HepG2 (cell line): Measurements from ENCODE around the gene BCL6B. TPM values are rescaled to one million over a fixed set of nuclear protein-coding genes. Genes with fewer than 3 reads are reported as not detected.

ENCODE experiments used
- ATAC-seq: fragments of 200-7000 bp; cut with Tn5 transposase; 3 replicates; pipeline ENCODE4 v1.9.1; 2020; ENCODE audit warnings: mild to moderate bottlenecking, moderate library complexity
- BruUV-seq: library from RNA; stranded (reverse); fragments of 400-500 nt; replicated peaks from 2 replicates; lab custom pipeline; 2021; lab: Mats Ljungman, UMichigan
- CTCF ChIA-PET: fragments of 300-600 bp; formaldehyde crosslinking; extraction: SDS; loops from one replicate; lab custom pipeline; 2021; ENCODE audit warnings: low total read pairs, inconsistent platforms, low intra/inter-chr PET ratio; lab: Yijun Ruan, JAX
- POLR2A ChIA-PET: fragments of 350-600 bp; sonication (Branson Sonifier 250); formaldehyde crosslinking; loops from one replicate; lab custom pipeline; 2020; ENCODE audit warnings: antibody characterized with exemption, inconsistent platforms; lab: Yijun Ruan, JAX
- DNase-seq: peaks from one replicate; pipeline ENCODE4 v3.0.0-alpha.2; 2015; ENCODE audit warnings: low spot score
- FAIRE-seq: peaks from 3 replicates; lab custom pipeline; 2011; peaks lifted over from hg19 to GRCh38; lab: Jason Lieb, UNC
- H2AFZ ChIP-seq: one replicate; pipeline ENCODE4 v1.6.1; 2011; ENCODE audit warnings: low read length, inconsistent platforms
- H3K27ac ChIP-seq: fragments of 300-600 bp; 3 replicates; pipeline ENCODE4 v1.8.0; 2011; ENCODE audit warnings: mixed run types, mild to moderate bottlenecking, mixed read lengths, low read length, inconsistent platforms; ENCODE audit not compliant: insufficient read depth; ENCODE audit errors: extremely low read length
- H3K27me3 ChIP-seq, 2 experiments: fragments of 200-600 bp in 1 of 2; 2 replicates in 1 of 2; 3 replicates in 1 of 2; pipeline versions ENCODE4 v1.6.0 to v1.8.0; 2011; ENCODE audit warnings: low read length in 2 of 2, mild to moderate bottlenecking in 2 of 2, moderate library complexity in 2 of 2, inconsistent platforms in 1 of 2; ENCODE audit not compliant: insufficient read depth in 2 of 2, control insufficient read depth in 1 of 2
- H3K36me3 ChIP-seq, 2 experiments: fragments of 200-600 bp in 1 of 2; replicated peaks in 1 of 2; 2 replicates in 1 of 2; 3 replicates in 1 of 2; pipeline versions ENCODE4 v1.5.1 to v1.8.0; 2011; ENCODE audit warnings: low read length in 2 of 2, inconsistent platforms in 1 of 2; ENCODE audit not compliant: insufficient read depth in 2 of 2, control insufficient read depth in 1 of 2
- H3K4me1 ChIP-seq: 2 replicates; pipeline ENCODE4 v1.5.1; 2012; ENCODE audit warnings: low read length, inconsistent platforms; ENCODE audit not compliant: insufficient read depth
- H3K4me2 ChIP-seq: 2 replicates; pipeline ENCODE4 v1.6.0; 2011; ENCODE audit warnings: low read depth, low read length, inconsistent platforms
- H3K4me3 ChIP-seq, 3 experiments: fragments of 200-600 bp in 1 of 3; sonication (generic), shearing (Covaris generic) in 1 of 3; replicated peaks in 1 of 3; 2 replicates each; pipeline ENCODE4 v1.5.1; 2011 to 2016; ENCODE audit warnings: low read length in 3 of 3, inconsistent platforms in 2 of 3, low read depth in 2 of 3, mild to moderate bottlenecking in 2 of 3, control low read depth in 1 of 3, mixed read lengths in 1 of 3; ENCODE audit not compliant: insufficient read depth in 1 of 3
- H3K79me2 ChIP-seq: one replicate; pipeline ENCODE4 v1.6.1; 2011; ENCODE audit warnings: low read length, inconsistent platforms; ENCODE audit not compliant: insufficient read depth
- H3K9ac ChIP-seq: 2 replicates; pipeline ENCODE4 v1.6.0; 2011; ENCODE audit warnings: mild to moderate bottlenecking, low read depth, low read length, inconsistent platforms; ENCODE audit not compliant: insufficient read depth
- H3K9me3 ChIP-seq: 2 replicates; pipeline ENCODE4 v1.5.1; 2012; ENCODE audit warnings: mild to moderate bottlenecking, low read length
- H4K20me1 ChIP-seq: 2 replicates; pipeline ENCODE4 v1.6.0; 2011; ENCODE audit warnings: inconsistent platforms, mild to moderate bottlenecking, low read length, moderate library complexity; ENCODE audit not compliant: insufficient read depth
- HNF4G ChIP-seq, 2 experiments: sonication (generic) in 1 of 2; formaldehyde crosslinking in 1 of 2; IDR thresholded peaks; 2 replicates each; pipeline versions ENCODE4 v1.4.0 to v1.6.1; 2011 to 2020; ENCODE audit warnings: borderline replicate concordance in 2 of 2, low read depth in 2 of 2, mild to moderate bottlenecking in 2 of 2, low read length in 1 of 2, missing genetic modification reagents in 1 of 2, moderate library complexity in 1 of 2
- PRPF4 ChIP-seq: fragments of 200-400 bp; formaldehyde crosslinking; IDR thresholded peaks from 2 replicates; pipeline ENCODE4 v1.6.1; 2016; ENCODE audit warnings: low read length, low read depth; ENCODE audit not compliant: poor library complexity, severe bottlenecking
- TEAD2 ChIP-seq: sonication (generic); formaldehyde crosslinking; IDR thresholded peaks from 2 replicates; pipeline ENCODE4 v1.9.0; 2021; ENCODE audit warnings: missing genetic modification reagents
- ZNF224 ChIP-seq: sonication (generic); formaldehyde crosslinking; IDR thresholded peaks from 2 replicates; pipeline ENCODE4 v1.5.0; 2020; ENCODE audit warnings: mild to moderate bottlenecking, missing genetic modification reagents
- ZNF274 ChIP-seq: sonication (generic); formaldehyde crosslinking; IDR thresholded peaks from 2 replicates; pipeline ENCODE4 v1.5.1; 2020; ENCODE audit warnings: mild to moderate bottlenecking, missing genetic modification reagents
- ZNF367 ChIP-seq: sonication (generic); formaldehyde crosslinking; IDR thresholded peaks from 2 replicates; pipeline ENCODE4 v1.4.0; 2020; ENCODE audit warnings: missing genetic modification reagents, borderline replicate concordance
- ZNF839 ChIP-seq: sonication (generic); formaldehyde crosslinking; IDR thresholded peaks from 2 replicates; pipeline ENCODE4 v1.4.0; 2020; ENCODE audit warnings: missing genetic modification reagents, mild to moderate bottlenecking, borderline replicate concordance
- WGBS: methylation state at CpG from one replicate; pipeline ENCODE4 v1.1.6; 2017; ENCODE audit warnings: low lambda C conversion rate; 5-methylcytosine and 5-hydroxymethylcytosine counted together
- in situ Hi-C: cut with HindIII; loops from 2 replicates; pipeline ENCODE4 v1.10.0; 2017; ENCODE audit warnings: low pct_unique_long_range_greater_than_20kb; ENCODE audit not compliant: extremely low pct_ligation_motif_present
- intact Hi-C: fragments of 100-400 bp; cut with micrococcal nuclease; formaldehyde crosslinking; loops from one replicate; pipeline ENCODE4 v1.10.0; 2022; ENCODE audit not compliant: unreplicated experiment
- polyA plus RNA-seq, 8 experiments: library from polyadenylated mRNA; depleted of rRNA in 3 of 8; stranded (reverse) in 7 of 8; unstranded in 1 of 8; fragments of >200 nt; fragmentation: Illumina TruSeq in 4 of 8; extraction: Trizol in 4 of 8; gene quantifications; 2 replicates each; pipeline versions ENCODE4 v1.2.1 to v1.2.3, GENCODE V29; 2011 to 2016; ENCODE audit warnings: low read depth in 4 of 8, missing spikeins in 1 of 8, mixed read lengths in 1 of 8; ENCODE audit not compliant: insufficient read depth in 1 of 8
- total RNA-seq, 5 experiments: library from RNA; depleted of rRNA; stranded (reverse); fragments of >200 nt; fragmentation: Illumina TruSeq; extraction: Trizol; gene quantifications; 2 replicates each; pipeline ENCODE4 v1.2.3, GENCODE V29; 2016; ENCODE audit warnings: low read depth in 1 of 5
- TF ChIP-seq, protein P1 (sequence below): sonication (generic); IDR thresholded peaks from 2 replicates; pipeline ENCODE4 v1.6.1; 2016; ENCODE audit warnings: low read depth, borderline replicate concordance
- TF ChIP-seq, protein P2 (sequence below): sonication (generic); formaldehyde crosslinking; IDR thresholded peaks from 2 replicates; pipeline ENCODE4 v1.4.0; 2020; ENCODE audit warnings: mild to moderate bottlenecking, missing genetic modification reagents
- TF ChIP-seq, protein P3 (sequence below): IDR thresholded peaks from 2 replicates; pipeline ENCODE4 v1.6.1; 2018; ENCODE audit warnings: missing genetic modification reagents, mild to moderate bottlenecking, missing compliant biosample characterization
- TF ChIP-seq, protein P4 (sequence below), 2 experiments: sonication (generic) in 1 of 2; formaldehyde crosslinking in 1 of 2; IDR thresholded peaks; 2 replicates each; pipeline versions ENCODE4 v1.5.1 to v1.6.1; 2011 to 2020; ENCODE audit warnings: borderline replicate concordance in 1 of 2, low read depth in 1 of 2, low read length in 1 of 2, mild to moderate bottlenecking in 1 of 2, missing genetic modification reagents in 1 of 2, moderate library complexity in 1 of 2

The BCL6B gene
- total and polyA plus RNA-seq, 2 of the 13 experiments (the other 11 are each of a cell fraction or from before 2014, with no cell fraction given) = not detected

GRCh38 chr17:7020894-7021664 is 1.8 kb upstream of the BCL6B start (continued):
- TF ChIP-seq, protein P1, sequence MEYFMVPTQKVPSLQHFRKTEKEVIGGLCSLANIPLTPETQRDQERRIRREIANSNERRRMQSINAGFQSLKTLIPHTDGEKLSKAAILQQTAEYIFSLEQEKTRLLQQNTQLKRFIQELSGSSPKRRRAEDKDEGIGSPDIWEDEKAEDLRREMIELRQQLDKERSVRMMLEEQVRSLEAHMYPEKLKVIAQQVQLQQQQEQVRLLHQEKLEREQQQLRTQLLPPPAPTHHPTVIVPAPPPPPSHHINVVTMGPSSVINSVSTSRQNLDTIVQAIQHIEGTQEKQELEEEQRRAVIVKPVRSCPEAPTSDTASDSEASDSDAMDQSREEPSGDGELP = peak; percentile 34; the same call in 1 of the 2 replicates
- TF ChIP-seq ZNF224 (CRISPR knock-in tag) = no peak

DNA sequence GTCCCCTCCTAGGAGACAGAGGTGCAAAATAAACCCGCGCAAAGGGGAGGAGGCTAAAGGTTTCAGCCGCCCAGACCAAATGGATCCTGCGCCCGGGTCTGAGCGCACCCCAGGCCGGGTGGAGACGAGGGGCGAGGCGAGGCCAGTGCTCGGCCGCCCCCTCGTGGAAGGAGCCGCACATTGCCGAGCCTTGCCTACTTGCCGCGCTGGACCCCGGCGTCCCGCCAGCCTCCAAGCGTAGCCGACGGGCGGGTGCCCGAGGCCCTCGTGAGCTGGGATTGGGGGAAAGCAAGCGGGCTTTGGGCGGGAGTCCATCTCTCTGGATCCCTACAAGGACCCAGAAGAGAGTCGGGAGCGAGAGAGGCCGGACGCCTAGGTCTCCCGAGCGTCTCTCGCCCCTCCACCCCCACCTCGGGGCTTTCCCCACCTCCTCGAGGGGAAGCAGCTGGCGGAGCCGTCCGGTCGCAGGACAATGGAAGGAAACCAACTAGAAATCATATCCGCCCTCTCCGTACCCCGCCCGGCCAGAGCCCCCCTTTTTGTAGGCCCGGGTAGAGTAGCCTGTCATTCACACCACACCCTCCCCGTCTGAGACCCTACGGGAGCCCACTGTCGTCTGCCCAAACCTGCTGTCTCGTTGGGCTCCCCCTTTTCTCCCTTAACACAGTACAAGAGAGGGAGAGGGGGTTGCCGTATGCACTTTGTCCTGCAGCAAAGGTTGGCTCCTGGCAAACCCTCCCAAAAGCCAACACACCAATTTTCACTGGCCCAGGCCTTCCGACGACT is 664 bp upstream of the BCL6B start:
- H3K79me2 ChIP-seq = no peaks in the 10 kb centered on the region
- H3K9me3 ChIP-seq = no peaks in the 10 kb centered on the region
- peak; percentile 85 for ATAC-seq
- peak overlapping the region; percentile 48 for H3K9ac ChIP-seq
- peaks cover 55% of the 10 kb centered on the region for H3K4me1 ChIP-seq
- 14% methylated on average over 22 of the region's 53 CpGs for WGBS
- FAIRE-seq = peak; percentile 23
- peaks cover 0 to 7% of the 10 kb centered on the region in 2 experiments; a peak in 4 of 5 replicates for H3K27me3 ChIP-seq
- CTCF ChIA-PET = interaction anchor here (1.8 to 2.8 kb wide), 3 partner anchors 18 to 179 kb away, joined by 6 to 23 read pairs (median 6); no protein-coding TSS in a partner anchor
- H2AFZ ChIP-seq = peak overlapping the region; percentile 79
- no TSS peak for BruUV-seq
- in situ Hi-C loops = no loop called here
- peak overlapping the region; percentile 100 for H3K4me2 ChIP-seq
- no peaks in the 10 kb centered on the region for H4K20me1 ChIP-seq
- H3K27ac ChIP-seq = no peak overlapping the region
- no peaks in the 10 kb centered on the region for H3K36me3 ChIP-seq
- no peak for DNase-seq
- H3K4me3 ChIP-seq = peak overlapping the region; percentile 58 to 73 (median 71)
- POLR2A ChIA-PET = interaction anchor here (0.7 to 1.7 kb wide), 4 partner anchors 10 to 23 kb away, joined by 3 to 14 read pairs (median 7); partner anchors contain the start of genes RNASEK and SLC16A13
- intact Hi-C loops = loop anchor here (1.0 to 10.0 kb wide), 3 partner anchors 18 to 177 kb away; no protein-coding TSS in a partner anchor
- TF ChIP-seq ZNF274 (CRISPR knock-in tag) (peak; percentile 67; the same call in 1 of the 2 replicates), PRPF4 (no peak), HNF4G (IDR thresholded peaks at IDR 0.05; ENCODE audit: borderline replicate concordance, low read depth, low read length) (no peak), HNF4G (CRISPR knock-in tag; IDR thresholded peaks at IDR 0.05; ENCODE audit: borderline replicate concordance, low read depth) (0 out of 2 replicates have a peak, but pooled peaks have one; percentile 34), ZNF367 (CRISPR knock-in tag) (no peak), ZNF839 (no peak), TEAD2 (CRISPR knock-in tag) (no peak)
- TF ChIP-seq, protein P2, sequence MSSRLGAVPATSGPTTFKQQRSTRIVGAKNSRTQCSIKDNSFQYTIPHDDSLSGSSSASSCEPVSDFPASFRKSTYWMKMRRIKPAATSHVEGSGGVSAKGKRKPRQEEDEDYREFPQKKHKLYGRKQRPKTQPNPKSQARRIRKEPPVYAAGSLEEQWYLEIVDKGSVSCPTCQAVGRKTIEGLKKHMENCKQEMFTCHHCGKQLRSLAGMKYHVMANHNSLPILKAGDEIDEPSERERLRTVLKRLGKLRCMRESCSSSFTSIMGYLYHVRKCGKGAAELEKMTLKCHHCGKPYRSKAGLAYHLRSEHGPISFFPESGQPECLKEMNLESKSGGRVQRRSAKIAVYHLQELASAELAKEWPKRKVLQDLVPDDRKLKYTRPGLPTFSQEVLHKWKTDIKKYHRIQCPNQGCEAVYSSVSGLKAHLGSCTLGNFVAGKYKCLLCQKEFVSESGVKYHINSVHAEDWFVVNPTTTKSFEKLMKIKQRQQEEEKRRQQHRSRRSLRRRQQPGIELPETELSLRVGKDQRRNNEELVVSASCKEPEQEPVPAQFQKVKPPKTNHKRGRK (CRISPR knock-in tag) = no peak
- TF ChIP-seq, protein P3, sequence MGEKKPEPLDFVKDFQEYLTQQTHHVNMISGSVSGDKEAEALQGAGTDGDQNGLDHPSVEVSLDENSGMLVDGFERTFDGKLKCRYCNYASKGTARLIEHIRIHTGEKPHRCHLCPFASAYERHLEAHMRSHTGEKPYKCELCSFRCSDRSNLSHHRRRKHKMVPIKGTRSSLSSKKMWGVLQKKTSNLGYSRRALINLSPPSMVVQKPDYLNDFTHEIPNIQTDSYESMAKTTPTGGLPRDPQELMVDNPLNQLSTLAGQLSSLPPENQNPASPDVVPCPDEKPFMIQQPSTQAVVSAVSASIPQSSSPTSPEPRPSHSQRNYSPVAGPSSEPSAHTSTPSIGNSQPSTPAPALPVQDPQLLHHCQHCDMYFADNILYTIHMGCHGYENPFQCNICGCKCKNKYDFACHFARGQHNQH (CRISPR knock-in tag) = 0 out of 2 replicates have a peak, but pooled peaks have one; percentile 15
- TF ChIP-seq, protein P4, sequence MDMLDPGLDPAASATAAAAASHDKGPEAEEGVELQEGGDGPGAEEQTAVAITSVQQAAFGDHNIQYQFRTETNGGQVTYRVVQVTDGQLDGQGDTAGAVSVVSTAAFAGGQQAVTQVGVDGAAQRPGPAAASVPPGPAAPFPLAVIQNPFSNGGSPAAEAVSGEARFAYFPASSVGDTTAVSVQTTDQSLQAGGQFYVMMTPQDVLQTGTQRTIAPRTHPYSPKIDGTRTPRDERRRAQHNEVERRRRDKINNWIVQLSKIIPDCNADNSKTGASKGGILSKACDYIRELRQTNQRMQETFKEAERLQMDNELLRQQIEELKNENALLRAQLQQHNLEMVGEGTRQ (IDR thresholded peaks at IDR 0.05; ENCODE audit: low read depth, low read length) = no peak
- TF ChIP-seq, protein P4 (CRISPR knock-in tag; IDR thresholded peaks at IDR 0.05; ENCODE audit: borderline replicate concordance) = no peak
